ENCODE measurements around the gene PI4K2A.
"Not testable (repeated sequence)": the region's sequence is repeated elsewhere in the genome, so short reads cannot be mapped to it uniquely, and the experiment has no call there.

Gene PI4K2A

GRCh38 chr10:97632949-97633884 lies 7.3 kb upstream of the PI4K2A start, which contains the start of gene MORN4:
Gene MORN4 (minus strand): TSS chr10:97633500. CDS start chr10:97619653, 13,847 bp downstream.
- FAIRE-seq: peak; percentile 92

- no peak for FAIRE-seq
Observed at GRCh38 chr10:97633921-97634320, 6.5 kb upstream of the PI4K2A start.

- no peak for FAIRE-seq
Observed at GRCh38 chr10:97635577-97635976, 4.9 kb upstream of the PI4K2A start.

GRCh38 chr10:97639090-97639489 lies 1.4 kb upstream of the PI4K2A start:
- FAIRE-seq: not testable (repeated sequence)

- FAIRE-seq: no peak
Observed at GRCh38 chr10:97640868-97641811, 669 bp downstream of the PI4K2A start.

GRCh38 chr10:97642471-97643159 lies 2.1 kb downstream of the PI4K2A start:
- FAIRE-seq: not testable (repeated sequence)

GRCh38 chr10:97643441-97643985 lies 3.0 kb downstream of the PI4K2A start:
- FAIRE-seq: no peak

GRCh38 chr10:97644936-97645335 lies 4.5 kb downstream of the PI4K2A start:
- no peak for FAIRE-seq

GRCh38 chr10:97647556-97647955 lies 7.1 kb downstream of the PI4K2A start:
- no peak for FAIRE-seq

- no peak for FAIRE-seq
Observed at GRCh38 chr10:97648562-97649404, 8.3 kb downstream of the PI4K2A start.

GRCh38 chr10:97649405-97649750 lies 8.9 kb downstream of the PI4K2A start:
- not testable (repeated sequence) for FAIRE-seq

- FAIRE-seq: no peak
Observed at GRCh38 chr10:97650726-97651125, 10.3 kb downstream of the PI4K2A start.

GRCh38 chr10:97651773-97652172 lies 11.3 kb downstream of the PI4K2A start:
- FAIRE-seq: no peak

GRCh38 chr10:97656777-97657176 lies 16.3 kb downstream of the PI4K2A start:
- FAIRE-seq: no peak

GRCh38 chr10:97659589-97659988 lies 19.1 kb downstream of the PI4K2A start:
- FAIRE-seq: no peak

- no peak for FAIRE-seq
Observed at GRCh38 chr10:97664282-97664850, 23.9 kb downstream of the PI4K2A start.

- no peak for FAIRE-seq
Observed at GRCh38 chr10:97666992-97667391, 26.5 kb downstream of the PI4K2A start.

GRCh38 chr10:97667463-97667862 lies 27.0 kb downstream of the PI4K2A start:
- no peak for FAIRE-seq

- FAIRE-seq: no peak
Observed at GRCh38 chr10:97669571-97669970, 29.1 kb downstream of the PI4K2A start.

- no peak for FAIRE-seq
Observed at GRCh38 chr10:97673736-97674525, 33.5 kb downstream of the PI4K2A start.
